Measurements from ENCODE around the gene P3R3URF.
A peak's percentile ranks its signal among the peaks of the same experiment; 100 is the strongest.
"Not testable (repeated sequence)": the region's sequence is repeated elsewhere in the genome, so short reads cannot be mapped to it uniquely, and the experiment has no call there.

Gene P3R3URF

GRCh38 chr1:46176211-46176865, at the start of gene P3R3URF:
P3R3URF (minus strand) TSS chr1:46176488; CDS start chr1:46176471, 17 bp downstream.
- DNase-seq (ENCODE audit: low read depth in 3 of 3) = no peak

GRCh38 chr1:46224966-46225365, 48.7 kb upstream of the P3R3URF start:
- no peak for DNase-seq (ENCODE audit: low read depth in 3 of 3)

- peak; percentile 37 to 59 (median 38) for DNase-seq (ENCODE audit: low read depth in 3 of 3)
These were observed 47.2 kb upstream of the P3R3URF start for GRCh38 chr1:46223472-46223943.

DNA sequence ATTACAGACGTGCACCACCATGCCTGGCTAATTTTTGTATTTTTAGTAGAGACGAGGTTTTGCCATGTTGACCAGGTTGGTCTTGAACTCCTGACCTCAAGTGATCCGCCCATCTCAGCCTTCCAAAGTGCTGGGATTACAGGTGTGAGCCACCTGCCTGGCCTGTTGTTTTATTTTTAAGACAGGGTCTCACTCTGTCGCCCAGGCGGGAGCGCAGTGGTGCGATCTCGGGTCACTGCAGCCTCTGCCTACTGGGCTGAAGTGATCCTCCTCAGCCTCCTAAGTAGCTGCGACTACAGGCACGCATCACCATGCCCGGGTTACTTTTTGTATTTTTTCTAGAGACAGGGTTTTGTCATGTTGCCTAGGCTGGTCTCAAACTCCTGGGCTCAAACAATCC, 46.8 kb upstream of the P3R3URF start:
- DNase-seq (ENCODE audit: low read depth in 3 of 3) = not testable (repeated sequence)

GRCh38 chr1:46221749-46222148, 45.5 kb upstream of the P3R3URF start:
- no peak for DNase-seq (ENCODE audit: low read depth in 3 of 3)

DNA sequence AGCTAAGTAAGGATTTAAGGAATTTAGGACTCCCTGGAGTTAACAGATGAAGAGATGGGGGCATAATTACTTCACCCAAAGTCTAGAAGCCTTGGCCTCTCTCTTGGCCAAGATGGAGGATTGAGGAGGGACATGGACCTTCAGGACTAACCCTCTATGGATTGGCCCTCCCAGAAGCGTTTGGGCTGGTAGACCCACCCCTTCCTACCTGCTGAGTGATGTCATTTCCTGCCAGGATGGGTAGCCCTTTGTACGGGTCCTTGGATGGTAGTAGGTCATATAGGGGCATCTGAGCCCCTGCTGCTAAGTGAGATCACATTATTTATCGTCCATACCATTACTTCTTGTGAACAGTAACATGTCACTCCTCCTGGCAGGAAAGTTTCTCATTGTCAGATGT, 44.5 kb upstream of the P3R3URF start:
- DNase-seq (ENCODE audit: low read depth in 3 of 3) = no peak

DNA sequence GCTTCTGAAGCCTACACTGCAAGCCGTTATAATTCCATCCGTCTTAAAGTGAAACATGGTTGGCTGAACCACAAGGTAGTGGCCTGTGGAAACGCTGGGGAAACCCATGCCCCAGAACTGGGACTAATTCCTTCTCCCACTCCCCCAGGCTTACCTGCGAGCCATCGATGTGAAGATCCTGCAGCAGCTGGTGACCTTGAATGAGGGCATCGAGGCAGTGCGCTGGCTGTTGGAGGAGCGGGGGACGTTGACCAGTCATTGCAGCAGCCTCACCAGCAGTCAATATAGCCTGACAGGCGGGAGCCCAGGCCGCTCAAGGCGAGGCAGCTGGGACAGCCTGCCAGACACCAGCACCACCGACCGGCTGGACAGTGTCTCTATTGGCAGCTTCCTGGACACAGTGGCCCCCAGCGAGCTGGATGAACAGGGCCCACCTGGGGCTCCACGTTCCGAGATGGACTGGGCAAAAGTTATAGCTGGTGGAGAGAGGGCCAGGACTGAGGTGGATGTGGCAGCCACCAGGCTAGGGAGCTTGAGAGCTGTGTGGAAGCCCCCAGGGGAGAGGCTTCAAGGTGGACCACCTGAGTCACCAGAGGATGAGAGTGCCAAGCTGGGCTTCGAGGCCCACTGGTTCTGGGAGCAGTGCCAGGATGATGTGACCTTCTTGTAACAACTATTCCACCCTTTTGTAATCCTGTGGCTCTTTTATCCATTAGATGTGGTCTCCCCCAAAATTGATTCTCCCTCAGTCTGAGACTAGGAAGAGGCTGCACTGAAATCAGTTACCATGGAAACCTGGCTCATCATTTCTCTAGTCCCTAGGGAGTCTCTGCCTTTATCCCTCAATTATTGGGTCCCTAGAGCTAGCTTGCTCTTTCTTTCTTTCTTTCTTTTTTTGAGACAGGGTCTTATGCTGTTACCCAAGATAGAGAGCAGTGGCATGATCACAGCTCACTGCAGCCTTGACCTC, 43.5 kb upstream of the P3R3URF start:
- DNase-seq (ENCODE audit: low read depth in 3 of 3) = no peak

GRCh38 chr1:46218443-46218842, 42.2 kb upstream of the P3R3URF start:
- DNase-seq (ENCODE audit: low read depth in 3 of 3) = no peak

DNA sequence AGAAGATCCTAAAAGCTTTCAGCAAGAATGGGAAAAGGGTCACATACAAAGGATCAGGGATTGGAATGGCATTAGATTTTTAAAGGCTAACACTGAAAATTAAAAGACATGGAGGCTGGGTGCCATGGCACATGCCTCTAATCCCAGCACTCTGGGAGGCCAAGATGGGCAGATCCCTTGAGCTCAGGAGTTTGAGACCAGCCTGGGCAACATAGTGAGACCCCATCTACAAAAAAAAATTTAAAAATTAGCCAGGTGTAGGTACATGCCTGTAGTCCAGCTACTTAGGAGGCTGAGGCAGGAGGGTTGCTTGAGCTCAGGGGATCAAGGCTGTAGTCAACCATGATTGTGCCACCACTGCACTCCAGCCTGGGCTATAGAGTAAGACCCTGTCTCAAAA, 39.2 kb upstream of the P3R3URF start:
- DNase-seq (ENCODE audit: low read depth in 3 of 3) = no peak

DNA sequence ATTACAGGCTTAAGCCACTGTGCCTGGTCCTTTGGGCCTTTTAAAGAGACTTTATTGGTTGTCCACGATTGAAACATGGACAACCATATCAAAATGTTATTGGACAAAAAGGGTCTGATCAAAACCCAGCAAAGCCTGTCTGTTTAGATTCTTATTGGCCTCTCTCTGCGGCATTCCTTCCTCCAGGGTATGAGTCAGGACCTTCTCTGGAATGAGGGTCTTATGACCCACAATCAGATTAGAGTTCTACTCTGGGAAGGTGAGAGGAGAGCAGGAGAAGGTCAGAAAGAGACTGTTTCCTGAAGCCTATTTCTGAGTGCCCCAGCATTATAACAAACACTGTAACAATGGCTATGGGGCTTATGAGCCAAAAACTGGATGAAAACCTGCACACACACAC, 34.8 kb upstream of the P3R3URF start:
- DNase-seq (ENCODE audit: low read depth in 3 of 3) = no peak

DNA sequence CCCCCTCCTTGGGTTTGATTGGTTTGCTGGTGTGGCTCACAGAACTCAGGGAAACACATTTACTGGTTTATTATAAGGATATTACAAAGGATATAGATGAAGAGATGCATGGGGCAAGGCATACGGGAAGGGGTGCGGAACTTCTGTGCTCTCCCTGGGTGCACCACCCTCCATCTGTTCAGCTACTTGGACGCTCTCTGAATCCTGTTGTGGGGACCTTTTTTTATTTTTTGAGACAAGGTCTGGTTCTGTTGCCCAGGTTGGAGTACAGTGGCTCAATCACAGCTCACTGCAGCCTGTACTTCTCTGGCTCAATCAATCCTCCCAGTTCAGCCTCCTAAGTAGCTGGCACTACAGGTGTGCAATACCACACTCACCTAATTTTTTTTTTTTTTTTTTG, 34.3 kb upstream of the P3R3URF start:
- no peak for DNase-seq (ENCODE audit: low read depth in 3 of 3)

GRCh38 chr1:46206399-46206798, 30.1 kb upstream of the P3R3URF start:
- no peak for DNase-seq (ENCODE audit: low read depth in 3 of 3)

GRCh38 chr1:46205791-46206190, 29.5 kb upstream of the P3R3URF start:
- DNase-seq (ENCODE audit: low read depth in 3 of 3) = no peak

GRCh38 chr1:46205141-46205540, 28.9 kb upstream of the P3R3URF start:
- DNase-seq (ENCODE audit: low read depth in 3 of 3) = no peak

- DNase-seq (ENCODE audit: low read depth in 3 of 3) = no peak
These were observed 28.1 kb upstream of the P3R3URF start for GRCh38 chr1:46204406-46204742.

GRCh38 chr1:46203738-46204405, 27.6 kb upstream of the P3R3URF start:
- no peak for DNase-seq (ENCODE audit: low read depth in 3 of 3)

- no peak for DNase-seq (ENCODE audit: low read depth in 3 of 3)
These were observed 23.0 kb upstream of the P3R3URF start for GRCh38 chr1:46199233-46199749.

DNA sequence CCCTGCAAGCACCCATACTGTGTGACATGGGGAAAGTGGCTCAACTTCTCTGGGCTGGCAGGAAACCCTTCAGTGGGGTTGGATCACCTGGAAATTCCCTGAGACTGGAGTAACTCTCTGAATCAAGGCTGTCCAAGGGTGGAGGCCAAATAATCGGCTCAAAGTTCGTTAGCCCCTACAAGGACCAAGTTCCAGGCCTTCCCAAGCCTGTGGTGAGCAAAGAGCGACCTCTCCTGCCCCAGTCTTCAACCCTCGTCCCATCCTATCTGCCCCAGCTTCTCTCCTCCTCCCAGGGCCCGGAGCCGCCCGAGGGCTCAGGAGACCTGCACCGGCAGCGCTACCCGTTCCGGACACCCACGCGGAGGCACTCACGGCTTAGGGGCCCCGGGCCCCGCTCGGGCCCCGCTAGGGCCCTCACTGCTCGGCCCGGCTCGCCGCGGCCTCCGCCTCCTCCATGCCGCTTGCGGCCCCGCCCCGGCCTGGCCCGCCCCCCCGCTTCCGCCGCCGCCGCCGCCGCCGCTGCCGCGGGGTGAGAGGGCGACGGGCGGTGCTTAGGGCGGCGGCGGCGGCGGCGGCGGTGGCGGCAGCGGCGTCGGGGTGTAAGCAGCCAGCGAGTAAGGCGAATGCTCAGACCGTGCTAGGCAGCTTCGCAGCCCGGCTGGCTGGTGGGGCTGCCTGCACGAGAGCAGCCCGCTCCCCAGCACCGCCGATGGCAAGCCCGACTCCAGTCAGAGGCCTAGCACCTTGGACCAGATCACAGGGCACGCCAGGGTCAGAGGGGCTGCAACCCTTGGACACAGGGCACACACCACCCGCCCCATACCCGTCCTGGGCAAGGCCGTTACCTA, 21.9 kb upstream of the P3R3URF start, which contains the start of gene POMGNT1:
Gene POMGNT1, minus strand, starts transcription at position 471 of the 848 bp plus-strand sequence. CDS start 613 bp downstream, outside the sequence.
- DNase-seq (ENCODE audit: low read depth in 3 of 3) = peak; percentile 43 to 74 (median 51)

- DNase-seq (ENCODE audit: low read depth in 3 of 3) = no peak
These were observed 21.3 kb upstream of the P3R3URF start for GRCh38 chr1:46197560-46197963.

GRCh38 chr1:46196609-46197008, 20.3 kb upstream of the P3R3URF start:
- DNase-seq (ENCODE audit: low read depth in 3 of 3) = no peak

DNA sequence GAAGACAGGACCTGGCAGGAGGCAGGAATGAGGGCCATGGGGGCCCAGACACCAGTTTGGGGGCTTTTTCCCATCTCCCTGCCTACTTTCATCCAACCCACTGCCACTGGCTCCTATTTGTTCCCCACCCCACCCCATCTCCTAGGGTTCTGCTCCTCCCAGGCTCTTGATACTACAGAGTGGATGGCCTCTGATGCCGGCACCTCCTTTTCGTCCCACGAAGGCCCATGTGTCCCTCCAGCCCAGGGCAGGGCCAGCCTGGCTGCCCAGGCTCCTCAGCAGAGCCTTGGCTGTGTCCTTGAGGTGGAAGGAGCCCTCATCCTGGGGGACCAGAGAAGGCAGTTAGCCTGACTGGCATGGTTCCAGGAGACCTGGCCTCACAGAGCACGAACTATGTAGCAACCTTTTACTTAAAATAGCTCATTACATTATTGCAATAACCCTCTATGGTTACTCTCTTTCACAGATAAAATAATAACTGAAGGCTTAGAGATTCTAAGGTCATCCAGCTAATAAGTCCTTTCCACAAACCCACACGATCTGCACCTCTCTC, 18.4 kb upstream of the P3R3URF start:
- no peak for DNase-seq (ENCODE audit: low read depth in 3 of 3)
